Measurements from ENCODE around the gene PNRC2.
"Not testable (repeated sequence)": the region's sequence is repeated elsewhere in the genome, so short reads cannot be mapped to it uniquely, and the experiment has no call there.

PNRC2 gene

GRCh38 chr1:23995431-23995837 is 35.8 kb downstream of the PNRC2 start:
- DNase-seq, result no peak

- DNase-seq, result no peak
Measured at GRCh38 chr1:23996700-23997229, 37.1 kb downstream of the PNRC2 start.

GRCh38 chr1:23997812-23998211 is 38.2 kb downstream of the PNRC2 start:
- DNase-seq, result no peak

GRCh38 chr1:23999156-23999671 is 39.6 kb downstream of the PNRC2 start:
- no peak for DNase-seq

GRCh38 chr1:24002695-24003094 is 43.1 kb downstream of the PNRC2 start:
- no peak for DNase-seq

- no peak for DNase-seq
Measured at GRCh38 chr1:24003331-24003972, 43.8 kb downstream of the PNRC2 start.

GRCh38 chr1:24004132-24004531 is 44.5 kb downstream of the PNRC2 start:
- no peak for DNase-seq

GRCh38 chr1:24005163-24005562 is 45.5 kb downstream of the PNRC2 start:
- DNase-seq, result no peak

GRCh38 chr1:24007079-24007478 is 47.5 kb downstream of the PNRC2 start:
- no peak for DNase-seq

GRCh38 chr1:24008574-24009184 is 49.1 kb downstream of the PNRC2 start:
- not testable (repeated sequence) for DNase-seq

- no peak for DNase-seq
Measured at GRCh38 chr1:24009406-24009805, 49.8 kb downstream of the PNRC2 start.

- no peak for DNase-seq
Measured at GRCh38 chr1:24010650-24011049, 51.0 kb downstream of the PNRC2 start.

GRCh38 chr1:24012878-24013277 is 53.2 kb downstream of the PNRC2 start:
- DNase-seq, result not testable (repeated sequence)

Measured in bone marrow (tissue), 2 donors.